Mesenchymal stem cell (in vitro differentiated cells and primary cell): ENCODE data around the gene RAB7A.
A peak's percentile ranks its signal among the peaks of the same experiment; 100 is the strongest.

Source experiments
- DNase-seq: peaks from one replicate; pipeline ENCODE4 v3.0.0-alpha.2; 2013
- H2AFZ ChIP-seq: one replicate; pipeline ENCODE4 v1.6.1; 2013; ENCODE audit warnings: low read depth, mild to moderate bottlenecking, control low read depth, inconsistent platforms, low read length, moderate library complexity
- H2AK5ac ChIP-seq: 2 replicates; pipeline ENCODE4 v1.6.1; 2013; ENCODE audit warnings: low read length, moderate library complexity, mild to moderate bottlenecking, inconsistent platforms; ENCODE audit not compliant: severe bottlenecking
- H2BK120ac ChIP-seq: one replicate; pipeline ENCODE4 v1.6.1; 2013; ENCODE audit warnings: low read depth, mild to moderate bottlenecking, inconsistent platforms, low read length, moderate library complexity
- H2BK12ac ChIP-seq, 2 experiments: one replicate each; pipeline ENCODE4 v1.6.1; 2013; ENCODE audit warnings: inconsistent platforms in 2 of 2, low read length in 2 of 2, mild to moderate bottlenecking in 2 of 2, moderate library complexity in 2 of 2, control low read depth in 1 of 2
- H2BK15ac ChIP-seq: one replicate; pipeline ENCODE4 v1.6.1; 2013; ENCODE audit warnings: mild to moderate bottlenecking, low read depth, inconsistent platforms; ENCODE audit not compliant: poor library complexity, severe bottlenecking
- H2BK5ac ChIP-seq: 2 replicates; pipeline ENCODE4 v1.6.1; 2013; ENCODE audit warnings: low read depth, mild to moderate bottlenecking, low read length, control low read depth, inconsistent platforms; ENCODE audit not compliant: poor library complexity, severe bottlenecking
- H3K14ac ChIP-seq, 2 experiments: one replicate each; pipeline ENCODE4 v1.6.1; 2013; ENCODE audit warnings: inconsistent platforms in 2 of 2, low read length in 2 of 2, control low read depth in 1 of 2, mild to moderate bottlenecking in 1 of 2, moderate library complexity in 1 of 2
- H3K18ac ChIP-seq, 2 experiments: one replicate each; pipeline ENCODE4 v1.6.1; 2013; ENCODE audit warnings: inconsistent platforms in 2 of 2, low read length in 2 of 2, control low read depth in 1 of 2, low read depth in 1 of 2, mild to moderate bottlenecking in 1 of 2
- H3K23ac ChIP-seq, 2 experiments: one replicate each; pipeline ENCODE4 v1.6.1; 2013; ENCODE audit warnings: inconsistent platforms in 2 of 2, low read length in 2 of 2, mild to moderate bottlenecking in 2 of 2, moderate library complexity in 2 of 2, control low read depth in 1 of 2
- H3K27ac ChIP-seq: 2 replicates; pipeline ENCODE4 v1.5.1; 2013; ENCODE audit warnings: mild to moderate bottlenecking, moderate library complexity, low read length, control low read depth, inconsistent platforms; ENCODE audit not compliant: poor library complexity, severe bottlenecking
- H3K27me3 ChIP-seq, 2 experiments: 2 replicates each; pipeline versions ENCODE4 v1.6.1 to v1.7.0; 2013; ENCODE audit warnings: low read length in 2 of 2, mild to moderate bottlenecking in 2 of 2, moderate library complexity in 2 of 2, control low read depth in 1 of 2, inconsistent platforms in 1 of 2; ENCODE audit not compliant: control insufficient read depth in 1 of 2, insufficient read depth in 1 of 2
- H3K36me3 ChIP-seq, 2 experiments: 2 replicates each; pipeline versions ENCODE4 v1.6.1 to v1.7.0; 2013; ENCODE audit warnings: low read length in 2 of 2, control low read depth in 1 of 2, inconsistent platforms in 1 of 2, low read depth in 1 of 2, mild to moderate bottlenecking in 1 of 2; ENCODE audit not compliant: insufficient read depth in 2 of 2, control insufficient read depth in 1 of 2
- H3K4ac ChIP-seq, 2 experiments: one replicate each; pipeline ENCODE4 v1.6.1; 2013; ENCODE audit warnings: inconsistent platforms in 2 of 2, low read length in 2 of 2, mild to moderate bottlenecking in 2 of 2, moderate library complexity in 2 of 2, control low read depth in 1 of 2, low read depth in 1 of 2
- H3K4me1 ChIP-seq: 2 replicates; pipeline ENCODE4 v1.6.1; 2013; ENCODE audit warnings: low read depth, low read length, control low read depth; ENCODE audit not compliant: control insufficient read depth, insufficient read depth
- H3K4me2 ChIP-seq: 2 replicates; pipeline ENCODE4 v1.6.1; 2013; ENCODE audit warnings: low read length, mild to moderate bottlenecking, inconsistent platforms; ENCODE audit not compliant: poor library complexity, severe bottlenecking
- H3K4me3 ChIP-seq, 2 experiments: 2 replicates each; pipeline versions ENCODE4 v1.5.1 to v1.7.0; 2013; ENCODE audit warnings: low read length in 2 of 2, mild to moderate bottlenecking in 2 of 2, control low read depth in 1 of 2, low read depth in 1 of 2; ENCODE audit not compliant: insufficient read depth in 1 of 2
- H3K79me1 ChIP-seq: replicated peaks from 2 replicates; pipeline ENCODE4 v1.6.1; 2013; ENCODE audit warnings: mild to moderate bottlenecking, control low read depth, low read length, inconsistent platforms; ENCODE audit not compliant: poor library complexity, severe bottlenecking
- H3K9ac ChIP-seq: 2 replicates; pipeline ENCODE4 v1.7.0; 2013; ENCODE audit warnings: mild to moderate bottlenecking, low read length, moderate library complexity
- H3K9me3 ChIP-seq: 2 replicates; pipeline ENCODE4 v1.7.0; 2013; ENCODE audit warnings: mild to moderate bottlenecking, low read length; ENCODE audit not compliant: control insufficient read depth
- H4K8ac ChIP-seq: one replicate; pipeline ENCODE4 v1.6.1; 2013; ENCODE audit warnings: inconsistent platforms, mild to moderate bottlenecking, low read length, moderate library complexity
- H4K91ac ChIP-seq: one replicate; pipeline ENCODE4 v1.6.1; 2013; ENCODE audit warnings: mild to moderate bottlenecking, low read length, inconsistent platforms
- WGBS: methylation state at CpG from one replicate; pipeline ENCODE4 v1.1.7; 2013; ENCODE audit warnings: mixed read lengths; 5-methylcytosine and 5-hydroxymethylcytosine counted together

RAB7A gene

DNA sequence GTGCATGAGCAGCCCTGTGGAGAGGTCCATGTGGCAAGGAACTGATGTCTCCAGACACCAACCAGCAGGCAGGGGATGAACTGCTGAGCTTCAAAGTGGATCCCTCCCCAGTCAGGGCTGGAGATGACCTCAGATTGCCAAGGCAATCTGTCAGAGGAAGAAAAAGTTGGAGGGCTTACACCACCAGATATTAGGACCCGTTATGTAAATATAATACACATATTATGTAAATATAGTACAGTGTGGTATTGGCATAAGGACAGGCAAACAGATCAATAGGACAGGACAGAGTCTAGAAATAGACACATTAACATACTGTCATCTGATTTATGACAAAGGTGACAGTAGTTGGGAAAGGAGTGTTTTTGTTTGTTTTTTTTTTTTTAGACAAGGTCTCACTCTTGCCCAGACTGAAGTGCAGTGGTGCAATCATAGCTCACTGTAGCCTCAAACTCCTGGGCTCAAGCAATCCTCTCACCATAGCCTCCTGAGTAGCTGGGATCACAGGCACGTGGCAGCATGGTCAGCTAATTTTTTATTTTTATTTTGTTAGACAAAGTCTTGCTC, 18.0 kb upstream of the RAB7A start:
- Histone ChIP-seq H3K4ac (no peak overlapping the region), H4K8ac (no peak overlapping the region), H2BK12ac (no peak overlapping the region), H2AK5ac (no peak overlapping the region), H3K36me3 (no peaks in the 10 kb centered on the region), H2BK5ac (no peak overlapping the region), H3K23ac (peak overlapping the region in 1 of 2 experiments; percentile 29), H3K9me3 (no peaks in the 10 kb centered on the region), H2BK120ac (no peak overlapping the region), H3K14ac (peak overlapping the region in 1 of 2 experiments; percentile 22), H3K18ac (no peak overlapping the region), H3K4me3 (no peak overlapping the region), H3K9ac (no peak overlapping the region), H3K27ac (no peak overlapping the region), H3K4me2 (no peak overlapping the region), H2BK15ac (no peak overlapping the region), H3K4me1 (no peaks in the 10 kb centered on the region), H3K27me3 (peaks cover 10 to 24% of the 10 kb centered on the region in 2 experiments), H3K79me1 (no peaks in the 10 kb centered on the region), H4K91ac (no peak overlapping the region), H2AFZ (no peak overlapping the region)
- WGBS: no CpG with 5 or more reads among the region's 2 CpGs
- no peak for DNase-seq

DNA sequence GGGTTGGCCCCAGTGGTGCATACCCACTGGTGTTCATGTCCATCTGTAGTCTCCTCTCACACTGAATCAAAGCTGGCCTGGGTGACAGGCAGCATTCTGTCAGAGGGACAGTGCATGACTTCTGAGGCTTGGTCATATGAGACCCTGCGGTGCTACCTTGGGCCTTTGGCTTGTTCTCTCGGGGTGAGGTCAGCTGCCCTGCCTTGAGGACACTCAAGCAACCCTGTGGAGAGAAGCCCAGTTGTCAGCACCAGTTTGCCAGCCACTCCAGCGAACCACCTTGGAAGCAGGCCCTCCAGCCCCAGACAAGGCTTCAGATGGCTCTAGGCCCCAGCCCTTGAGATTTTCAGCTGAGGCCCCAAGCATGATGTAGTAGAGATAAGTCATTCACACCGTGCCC, 16.9 kb upstream of the RAB7A start:
- H4K8ac ChIP-seq: no peak overlapping the region
- H3K27ac ChIP-seq: no peak overlapping the region
- H3K14ac ChIP-seq: no peak overlapping the region
- no peak overlapping the region for H2AFZ ChIP-seq
- no peak overlapping the region for H2BK120ac ChIP-seq
- H3K4me2 ChIP-seq: no peak overlapping the region
- no peak for DNase-seq
- no peak overlapping the region for H2BK12ac ChIP-seq
- H2BK15ac ChIP-seq: no peak overlapping the region
- H2AK5ac ChIP-seq: no peak overlapping the region
- H3K23ac ChIP-seq: no peak overlapping the region
- H3K4me3 ChIP-seq: no peak overlapping the region
- no peak overlapping the region for H3K4ac ChIP-seq
- no peaks in the 10 kb centered on the region for H3K79me1 ChIP-seq
- H3K27me3 ChIP-seq: peaks cover 10 to 24% of the 10 kb centered on the region in 2 experiments
- H3K9ac ChIP-seq: no peak overlapping the region
- H4K91ac ChIP-seq: no peak overlapping the region
- H3K4me1 ChIP-seq: no peaks in the 10 kb centered on the region
- H3K9me3 ChIP-seq: no peaks in the 10 kb centered on the region
- H2BK5ac ChIP-seq: no peak overlapping the region
- WGBS: 88% methylated on average over 3 of the region's 4 CpGs
- no peak overlapping the region for H3K18ac ChIP-seq
- no peaks in the 10 kb centered on the region for H3K36me3 ChIP-seq

DNA sequence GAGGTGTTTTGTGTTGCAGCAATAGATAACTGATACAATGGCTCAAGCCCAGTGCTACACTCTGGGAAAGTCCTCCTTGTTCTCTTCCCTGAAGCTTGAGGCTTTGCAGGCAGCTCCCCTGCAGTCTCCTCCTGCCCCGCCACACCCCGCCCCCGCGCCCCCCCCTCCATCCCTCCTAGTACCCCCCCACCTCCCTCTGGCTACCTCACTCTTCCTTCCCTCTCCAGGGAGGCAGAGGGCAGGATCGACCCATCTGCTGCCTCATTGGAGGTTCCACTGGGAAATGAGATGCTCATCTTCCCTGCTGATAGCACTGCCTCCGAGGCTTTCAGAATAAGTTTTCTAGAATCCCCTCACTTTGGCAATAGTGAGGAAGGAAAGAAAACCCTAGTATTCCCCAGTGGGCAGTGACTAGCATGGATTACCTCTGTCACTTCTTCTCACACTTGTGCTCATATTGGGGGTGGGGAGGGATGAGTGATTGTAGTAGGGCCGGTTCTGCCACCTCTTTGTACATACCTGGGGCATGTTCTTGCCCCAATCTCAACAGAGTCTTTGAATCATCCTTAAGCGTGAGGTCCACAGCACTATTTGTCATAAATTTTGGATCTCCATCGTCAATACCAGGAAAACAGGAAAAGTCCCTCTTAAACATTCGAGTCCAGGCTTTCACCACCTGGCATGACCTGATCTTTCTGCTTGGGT, 16.3 kb upstream of the RAB7A start:
- Histone ChIP-seq H2BK5ac (no peak overlapping the region), H3K4me3 (no peak overlapping the region), H3K4me2 (no peak overlapping the region), H3K14ac (no peak overlapping the region), H4K8ac (no peak overlapping the region), H3K79me1 (no peaks in the 10 kb centered on the region), H3K4me1 (no peaks in the 10 kb centered on the region), H3K9ac (no peak overlapping the region), H2AK5ac (no peak overlapping the region), H3K18ac (no peak overlapping the region), H3K27me3 (peaks cover 12 to 22% of the 10 kb centered on the region in 2 experiments), H4K91ac (no peak overlapping the region), H3K23ac (no peak overlapping the region), H2BK12ac (no peak overlapping the region), H2BK15ac (no peak overlapping the region), H3K4ac (no peak overlapping the region), H3K36me3 (no peaks in the 10 kb centered on the region), H2BK120ac (no peak overlapping the region), H3K27ac (no peak overlapping the region), H3K9me3 (no peaks in the 10 kb centered on the region), H2AFZ (no peak overlapping the region)
- 69% methylated on average over 6 of the region's 10 CpGs for whole genome bisulfite sequencing
- DNase-seq: no peak

- no peak overlapping the region for H3K4me2 ChIP-seq
- no peaks in the 10 kb centered on the region for H3K79me1 ChIP-seq
- no peak overlapping the region for H2BK120ac ChIP-seq
- H2AFZ ChIP-seq: no peak overlapping the region
- no peaks in the 10 kb centered on the region for H3K9me3 ChIP-seq
- H2BK12ac ChIP-seq: no peak overlapping the region
- H3K18ac ChIP-seq: no peak overlapping the region
- H3K27ac ChIP-seq: no peak overlapping the region
- DNase-seq: no peak
- H2BK5ac ChIP-seq: no peak overlapping the region
- H2AK5ac ChIP-seq: no peak overlapping the region
- 96% methylated on average over 5 of the region's 7 CpGs for WGBS
- no peak overlapping the region for H4K91ac ChIP-seq
- H3K36me3 ChIP-seq: no peaks in the 10 kb centered on the region
- H3K27me3 ChIP-seq: peaks cover 15 to 18% of the 10 kb centered on the region in 2 experiments
- H3K4ac ChIP-seq: no peak overlapping the region
- H3K14ac ChIP-seq: no peak overlapping the region
- no peak overlapping the region for H3K4me3 ChIP-seq
- H2BK15ac ChIP-seq: no peak overlapping the region
- no peaks in the 10 kb centered on the region for H3K4me1 ChIP-seq
- H3K9ac ChIP-seq: no peak overlapping the region
- no peak overlapping the region for H4K8ac ChIP-seq
- no peak overlapping the region for H3K23ac ChIP-seq
Measured at GRCh38 chr3:128710816-128711433, 15.1 kb upstream of the RAB7A start.
